ENCODE results near the gene C1QTNF2. TPM values are rescaled to one million over a fixed set of nuclear protein-coding genes. Genes with fewer than 3 reads are reported as not detected.

The C1QTNF2 gene
- total and polyA plus RNA-seq, 9 donors: 0.25 to 3.7 (median 1.1) TPM; not detected in 1

DNA sequence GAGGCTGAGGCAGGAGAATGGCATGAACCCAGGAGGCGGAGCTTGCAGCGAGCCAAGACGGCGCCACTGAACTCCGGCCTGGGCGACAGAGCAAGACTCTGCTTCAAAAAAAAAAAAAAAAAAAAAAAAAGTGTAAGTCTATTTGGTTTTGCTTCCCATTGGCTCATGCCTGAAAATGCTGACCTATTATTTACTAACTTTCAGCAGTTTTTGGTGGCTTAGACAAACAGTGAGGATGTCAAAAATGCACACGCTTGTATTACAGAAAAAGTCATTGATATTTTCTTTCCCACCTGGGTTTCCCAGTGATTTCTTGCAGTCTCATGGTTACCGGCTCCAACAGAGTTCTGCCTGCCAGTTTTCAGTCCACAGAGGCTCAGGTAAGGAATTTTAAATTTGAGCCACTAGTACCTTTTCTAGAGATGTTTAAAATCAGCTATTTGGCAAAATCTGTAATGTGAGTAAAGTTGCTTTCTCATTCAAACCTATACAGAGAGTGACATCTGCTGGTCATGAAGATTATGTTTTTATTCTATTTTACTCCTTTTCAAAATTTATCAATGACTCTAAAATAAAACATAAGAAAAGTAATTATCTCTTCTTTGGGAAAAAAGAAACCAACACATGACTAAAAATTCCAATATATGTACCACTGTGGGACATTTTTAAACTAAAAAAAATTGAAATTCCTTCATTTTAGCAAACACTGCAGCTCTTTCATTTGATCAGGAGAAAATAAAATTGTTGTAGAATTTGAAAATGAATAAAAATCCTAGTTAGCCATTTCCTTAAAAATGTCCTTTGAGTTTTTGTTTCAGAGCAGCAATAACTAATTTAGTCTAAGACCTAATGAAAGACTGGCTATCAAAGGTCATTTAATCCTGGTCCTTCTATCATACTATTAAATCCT lies 20.6 kb upstream of the C1QTNF2 start:
- H3K27me3 ChIP-seq: no peaks in the 10 kb centered on the region
- no peak overlapping the region for H3K4me3 ChIP-seq
- no peaks in the 10 kb centered on the region for H3K9me3 ChIP-seq
- H3K4me1 ChIP-seq (ENCODE audit: insufficient read depth): no peaks in the 10 kb centered on the region
- no peaks in the 10 kb centered on the region for H3K36me3 ChIP-seq
- intact Hi-C loops (cut with DNase I): loop anchor here in 1 of 4 donors (5.0 kb wide), 1 partner anchor 369 kb away; no protein-coding TSS in a partner anchor
- no peak for DNase-seq
- WGBS, 3 donors: 74 to 78% (median 75%) methylated on average over 8 of the region's 8 CpGs
- no peak overlapping the region for H3K27ac ChIP-seq
- TF ChIP-seq POLR2A (IDR thresholded peaks at IDR 0.05): no peak
- TF ChIP-seq, protein P1, sequence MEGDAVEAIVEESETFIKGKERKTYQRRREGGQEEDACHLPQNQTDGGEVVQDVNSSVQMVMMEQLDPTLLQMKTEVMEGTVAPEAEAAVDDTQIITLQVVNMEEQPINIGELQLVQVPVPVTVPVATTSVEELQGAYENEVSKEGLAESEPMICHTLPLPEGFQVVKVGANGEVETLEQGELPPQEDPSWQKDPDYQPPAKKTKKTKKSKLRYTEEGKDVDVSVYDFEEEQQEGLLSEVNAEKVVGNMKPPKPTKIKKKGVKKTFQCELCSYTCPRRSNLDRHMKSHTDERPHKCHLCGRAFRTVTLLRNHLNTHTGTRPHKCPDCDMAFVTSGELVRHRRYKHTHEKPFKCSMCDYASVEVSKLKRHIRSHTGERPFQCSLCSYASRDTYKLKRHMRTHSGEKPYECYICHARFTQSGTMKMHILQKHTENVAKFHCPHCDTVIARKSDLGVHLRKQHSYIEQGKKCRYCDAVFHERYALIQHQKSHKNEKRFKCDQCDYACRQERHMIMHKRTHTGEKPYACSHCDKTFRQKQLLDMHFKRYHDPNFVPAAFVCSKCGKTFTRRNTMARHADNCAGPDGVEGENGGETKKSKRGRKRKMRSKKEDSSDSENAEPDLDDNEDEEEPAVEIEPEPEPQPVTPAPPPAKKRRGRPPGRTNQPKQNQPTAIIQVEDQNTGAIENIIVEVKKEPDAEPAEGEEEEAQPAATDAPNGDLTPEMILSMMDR (IDR thresholded peaks at IDR 0.05): peak in 1 of 3 donors; percentile 56
- TF ChIP-seq EP300 (IDR thresholded peaks at IDR 0.05): no peak

DNA sequence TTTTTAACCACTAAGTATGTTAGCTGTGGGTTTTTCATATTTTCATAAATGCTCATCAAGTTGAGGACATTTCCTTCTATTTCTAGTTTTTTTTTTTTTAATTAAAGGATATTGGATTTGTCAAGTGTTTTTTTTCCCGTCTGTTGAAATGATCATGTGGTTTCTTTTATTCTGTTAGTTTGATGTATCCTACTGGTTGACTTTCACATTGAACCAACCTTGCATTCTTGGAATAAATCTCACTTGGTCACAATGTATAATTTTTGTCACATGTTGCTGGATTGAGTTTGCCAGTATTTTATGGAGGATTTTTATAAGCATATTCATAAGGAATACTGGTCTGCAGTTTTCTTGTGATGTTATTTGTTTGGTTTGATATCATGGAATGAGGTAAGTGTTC lies 17.0 kb upstream of the C1QTNF2 start:
- Histone ChIP-seq H3K4me3 (no peak overlapping the region), H3K27ac (no peak overlapping the region), H3K9me3 (no peaks in the 10 kb centered on the region), H3K36me3 (no peaks in the 10 kb centered on the region), H3K27me3 (no peaks in the 10 kb centered on the region), H3K4me1 (ENCODE audit: insufficient read depth) (no peaks in the 10 kb centered on the region)
- DNase-seq: no peak
- WGBS, 3 donors: 86 to 91% (median 88%) methylated on average over 1 of the region's 1 CpG
- TF ChIP-seq POLR2A (IDR thresholded peaks at IDR 0.05): no peak
- TF ChIP-seq EP300 (IDR thresholded peaks at IDR 0.05): no peak
- TF ChIP-seq, protein P1 (IDR thresholded peaks at IDR 0.05): no peak
- intact Hi-C loops (cut with DNase I): no loop called here

DNA sequence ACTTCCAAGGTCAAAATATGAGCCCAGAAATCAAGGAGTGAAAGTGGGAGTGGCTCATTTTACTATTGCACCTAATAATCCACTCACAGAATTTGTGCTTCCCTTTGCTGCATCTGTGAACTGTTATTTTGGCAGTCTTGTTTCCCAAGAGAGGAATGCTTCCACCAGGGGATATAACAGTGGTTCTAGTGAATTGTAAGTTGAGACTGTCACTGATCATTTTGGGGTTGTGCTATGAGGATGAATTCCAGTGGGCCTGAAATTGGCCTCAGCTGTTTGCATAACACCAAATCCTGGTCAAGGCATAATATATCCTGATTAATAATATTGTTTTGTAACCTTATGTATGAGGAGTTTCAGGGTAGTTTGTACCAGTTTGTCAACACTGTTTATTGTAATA lies 15.1 kb upstream of the C1QTNF2 start:
- TF ChIP-seq EP300 (IDR thresholded peaks at IDR 0.05) (no peak), POLR2A (IDR thresholded peaks at IDR 0.05) (no peak)
- TF ChIP-seq, protein P1 (IDR thresholded peaks at IDR 0.05): no peak
- H3K27me3 ChIP-seq: no peaks in the 10 kb centered on the region
- no peak for DNase-seq
- H3K4me1 ChIP-seq (ENCODE audit: insufficient read depth): no peaks in the 10 kb centered on the region
- no peak overlapping the region for H3K27ac ChIP-seq
- H3K9me3 ChIP-seq: no peaks in the 10 kb centered on the region
- no peak overlapping the region for H3K4me3 ChIP-seq
- no peaks in the 10 kb centered on the region for H3K36me3 ChIP-seq
- intact Hi-C loops (cut with DNase I): no loop called here

DNA sequence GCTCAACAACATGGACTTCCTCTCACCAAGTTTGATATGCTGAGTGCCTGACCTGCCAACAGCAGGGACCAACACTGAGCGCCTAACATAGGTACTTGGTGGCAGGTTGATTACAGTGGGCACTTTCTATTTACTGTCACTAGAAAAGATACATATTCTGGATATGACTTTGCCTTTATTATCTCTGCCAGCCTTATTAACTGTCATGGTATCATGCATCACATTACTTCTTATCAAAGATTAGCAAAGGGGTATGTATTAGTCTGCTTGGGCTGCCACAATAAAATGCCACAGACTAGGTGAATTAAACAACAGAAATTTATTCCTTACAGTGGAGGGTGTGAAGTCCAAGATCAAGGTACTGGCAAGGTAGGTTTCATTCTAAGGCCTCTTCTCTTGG lies 14.3 kb upstream of the C1QTNF2 start:
- no peak overlapping the region for H3K4me3 ChIP-seq
- no peak for TF ChIP-seq POLR2A (IDR thresholded peaks at IDR 0.05)
- TF ChIP-seq, protein P1 (IDR thresholded peaks at IDR 0.05): no peak
- no peak for TF ChIP-seq EP300 (IDR thresholded peaks at IDR 0.05)
- no peaks in the 10 kb centered on the region for H3K27me3 ChIP-seq
- intact Hi-C loops (cut with DNase I): no loop called here
- DNase-seq: no peak
- 96 to 100% (median 100%) methylated on average over 1 of the region's 1 CpG for WGBS, 3 donors
- H3K9me3 ChIP-seq: no peaks in the 10 kb centered on the region
- H3K27ac ChIP-seq: no peak overlapping the region
- no peaks in the 10 kb centered on the region for H3K36me3 ChIP-seq
- H3K4me1 ChIP-seq (ENCODE audit: insufficient read depth): no peaks in the 10 kb centered on the region
